Fibroblast of lung (primary cell): ENCODE data around the gene FGFR3.

Experiments
- EZH2 ChIP-seq: IDR thresholded peaks from 2 replicates; pipeline ENCODE4 v1.5.1; 2012; ENCODE audit warnings: low read length, control low read depth, mild to moderate bottlenecking; ENCODE audit errors: missing control alignments
- TF ChIP-seq, protein P1 (sequence below), 2 donors: IDR thresholded peaks in 1 of 2; conservative IDR thresholded peaks in 1 of 2; 1 replicate in 1 of 2; 2 replicates in 1 of 2; pipeline ENCODE4 v1.5.1; 2011 to 2012; ENCODE audit warnings: low read length in 2 of 2, control low read depth in 1 of 2, inconsistent platforms in 1 of 2, low read depth in 1 of 2, mild to moderate bottlenecking in 1 of 2

GRCh38 chr4:1743975-1744374 is 49.1 kb upstream of the FGFR3 start:
- no peak for TF ChIP-seq EZH2
- TF ChIP-seq, protein P1, sequence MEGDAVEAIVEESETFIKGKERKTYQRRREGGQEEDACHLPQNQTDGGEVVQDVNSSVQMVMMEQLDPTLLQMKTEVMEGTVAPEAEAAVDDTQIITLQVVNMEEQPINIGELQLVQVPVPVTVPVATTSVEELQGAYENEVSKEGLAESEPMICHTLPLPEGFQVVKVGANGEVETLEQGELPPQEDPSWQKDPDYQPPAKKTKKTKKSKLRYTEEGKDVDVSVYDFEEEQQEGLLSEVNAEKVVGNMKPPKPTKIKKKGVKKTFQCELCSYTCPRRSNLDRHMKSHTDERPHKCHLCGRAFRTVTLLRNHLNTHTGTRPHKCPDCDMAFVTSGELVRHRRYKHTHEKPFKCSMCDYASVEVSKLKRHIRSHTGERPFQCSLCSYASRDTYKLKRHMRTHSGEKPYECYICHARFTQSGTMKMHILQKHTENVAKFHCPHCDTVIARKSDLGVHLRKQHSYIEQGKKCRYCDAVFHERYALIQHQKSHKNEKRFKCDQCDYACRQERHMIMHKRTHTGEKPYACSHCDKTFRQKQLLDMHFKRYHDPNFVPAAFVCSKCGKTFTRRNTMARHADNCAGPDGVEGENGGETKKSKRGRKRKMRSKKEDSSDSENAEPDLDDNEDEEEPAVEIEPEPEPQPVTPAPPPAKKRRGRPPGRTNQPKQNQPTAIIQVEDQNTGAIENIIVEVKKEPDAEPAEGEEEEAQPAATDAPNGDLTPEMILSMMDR (conservative IDR thresholded peaks at IDR 0.05 in 1 of 2, IDR thresholded peaks at IDR 0.05 in 1 of 2; ENCODE audit: low read depth in 1 of 2, low read length in 2 of 2), result no peak
